K562 (cell line): ENCODE measurements around the gene ABCC11. TPM values are rescaled to one million over a fixed set of nuclear protein-coding genes. Genes with fewer than 3 reads are reported as not detected.

ENCODE experiments used
- ATAC-seq: fragments of 200-7000 bp; cut with Tn5 transposase; 3 replicates; pipeline ENCODE4 v1.9.1; 2020; ENCODE audit warnings: moderate library complexity
- BruUV-seq: library from RNA; stranded (reverse); fragments of 400-500 nt; replicated peaks from 2 replicates; lab custom pipeline; 2021; lab: Mats Ljungman, UMichigan
- CTCF ChIA-PET: fragments of 300-600 bp; formaldehyde crosslinking; extraction: SDS; loops from one replicate; lab custom pipeline; 2021; ENCODE audit warnings: low intra/inter-chr PET ratio; lab: Yijun Ruan, JAX
- POLR2A ChIA-PET: fragments of 300-600, 350-650 bp; sonication (Branson Sonifier 250); formaldehyde crosslinking; extraction: SDS; loops from one replicate; lab custom pipeline; 2021; ENCODE audit warnings: antibody characterized with exemption, inconsistent platforms; lab: Yijun Ruan, JAX
- DNase-seq, 4 experiments: peaks; one replicate each; pipeline versions ENCODE4 v3.0.0 to v3.0.0-alpha.2; 2011 to 2018; ENCODE audit warnings: low spot score in 3 of 4, mixed read lengths in 3 of 4; ENCODE audit errors: extremely low read depth in 1 of 4
- FAIRE-seq: peaks from 2 replicates; lab custom pipeline; 2011; peaks lifted over from hg19 to GRCh38; lab: Jason Lieb, UNC
- H2AFZ ChIP-seq: 2 replicates; pipeline ENCODE4 v1.6.0; 2011; ENCODE audit warnings: low read depth, low read length, control low read depth, inconsistent platforms
- H3K27ac ChIP-seq: fragments of 200-600 bp; 3 replicates; pipeline ENCODE4 v1.8.0; 2011; ENCODE audit warnings: low read depth, mild to moderate bottlenecking, control low read depth, inconsistent platforms, low read length, moderate library complexity, mixed read lengths; ENCODE audit errors: extremely low read depth
- H3K27me3 ChIP-seq, 2 experiments: fragments of 300-600 bp in 1 of 2; 2 replicates in 1 of 2; 3 replicates in 1 of 2; pipeline versions ENCODE4 v1.6.0 to v1.8.0; 2011; ENCODE audit warnings: inconsistent platforms in 2 of 2, low read length in 2 of 2, mild to moderate bottlenecking in 1 of 2, mixed read lengths in 1 of 2, moderate library complexity in 1 of 2; ENCODE audit not compliant: control insufficient read depth in 2 of 2, insufficient read depth in 2 of 2
- H3K36me3 ChIP-seq: fragments of 300-600 bp; 3 replicates; pipeline ENCODE4 v1.8.0; 2011; ENCODE audit warnings: mild to moderate bottlenecking, low read length, inconsistent platforms; ENCODE audit not compliant: control insufficient read depth, insufficient read depth
- H3K4me1 ChIP-seq, 2 experiments: fragments of 200-600 bp in 1 of 2; replicated peaks in 1 of 2; 2 replicates in 1 of 2; 3 replicates in 1 of 2; pipeline versions ENCODE4 v1.5.1 to v1.8.0; 2011; ENCODE audit warnings: inconsistent platforms in 2 of 2, low read length in 2 of 2, mild to moderate bottlenecking in 1 of 2, mixed read lengths in 1 of 2, moderate library complexity in 1 of 2; ENCODE audit not compliant: control insufficient read depth in 2 of 2, insufficient read depth in 2 of 2
- H3K4me2 ChIP-seq: 2 replicates; pipeline ENCODE4 v1.6.1; 2011; ENCODE audit warnings: low read length, control low read depth, inconsistent platforms, mixed read lengths; ENCODE audit not compliant: insufficient read depth
- H3K4me3 ChIP-seq: fragments of 200-600 bp; sonication (generic), shearing (Covaris generic); 2 replicates; pipeline ENCODE4 v1.5.1; 2016; ENCODE audit warnings: control low read depth, inconsistent platforms
- H3K79me2 ChIP-seq: fragments of 200-600 bp; 3 replicates; pipeline ENCODE4 v1.8.0; 2011; ENCODE audit warnings: low read length, inconsistent platforms; ENCODE audit not compliant: control insufficient read depth, insufficient read depth
- H3K9ac ChIP-seq, 2 experiments: 2 replicates each; pipeline versions ENCODE4 v1.6.0 to v1.6.1; 2011; ENCODE audit warnings: low read depth in 2 of 2, low read length in 2 of 2, control low read depth in 1 of 2, inconsistent platforms in 1 of 2, mild to moderate bottlenecking in 1 of 2, mixed read lengths in 1 of 2; ENCODE audit not compliant: insufficient read depth in 1 of 2
- H3K9me1 ChIP-seq: one replicate; pipeline ENCODE4 v1.6.0; 2011; ENCODE audit warnings: inconsistent platforms, mild to moderate bottlenecking, low read length, moderate library complexity; ENCODE audit not compliant: control insufficient read depth, insufficient read depth
- H3K9me3 ChIP-seq: replicated peaks from 2 replicates; pipeline ENCODE4 v1.5.1; 2011; ENCODE audit warnings: low read depth, low read length, inconsistent platforms; ENCODE audit not compliant: control insufficient read depth, insufficient read depth
- H4K20me1 ChIP-seq: replicated peaks from 2 replicates; pipeline ENCODE4 v1.6.1; 2011; ENCODE audit warnings: low read length, inconsistent platforms, mixed read lengths; ENCODE audit not compliant: control insufficient read depth, insufficient read depth
- ESRRB ChIP-seq: fragments of 250-450 bp; sonication (Bioruptor Pico); IDR thresholded peaks from 2 replicates; pipeline ENCODE4 v1.5.0; 2020; ENCODE audit warnings: mild to moderate bottlenecking, moderate library complexity, borderline replicate concordance
- FUS ChIP-seq: fragments of 200-400 bp; formaldehyde crosslinking; optimal IDR thresholded peaks from 2 replicates; pipeline ENCODE3; 2017; ENCODE audit warnings: low read depth, low read length
- JUNB ChIP-seq: fragments of 450-650 bp; formaldehyde crosslinking; conservative IDR thresholded peaks from 2 replicates; pipeline ENCODE4 v1.4.0; 2020; ENCODE audit warnings: mild to moderate bottlenecking
- L3MBTL2 ChIP-seq: fragments of 450-650 bp; IDR thresholded peaks from 2 replicates; pipeline ENCODE4 v1.6.1; 2016; ENCODE audit warnings: mild to moderate bottlenecking, moderate library complexity
- NFXL1 ChIP-seq: fragments of 450-650 bp; formaldehyde crosslinking; IDR thresholded peaks from 2 replicates; pipeline ENCODE4 v1.4.0; 2021; ENCODE audit warnings: mild to moderate bottlenecking
- STAG1 ChIP-seq: sonication (generic); formaldehyde crosslinking; IDR thresholded peaks from 2 replicates; pipeline ENCODE4 v1.5.0; 2020; ENCODE audit warnings: missing genetic modification reagents, borderline replicate concordance
- ZNF217 ChIP-seq: sonication (generic); formaldehyde crosslinking; IDR thresholded peaks from 2 replicates; pipeline ENCODE4 v1.8.0; 2022; ENCODE audit warnings: mild to moderate bottlenecking, missing genetic modification reagents
- ZNF282 ChIP-seq: sonication (generic); formaldehyde crosslinking; IDR thresholded peaks from 2 replicates; pipeline ENCODE4 v1.8.1; 2023; ENCODE audit warnings: missing genetic modification reagents
- ZNF41 ChIP-seq: fragments of 250-450 bp; sonication (Bioruptor Pico); conservative IDR thresholded peaks from 2 replicates; pipeline ENCODE4 v1.4.0; 2020; ENCODE audit warnings: mild to moderate bottlenecking
- ZNF644 ChIP-seq: fragments of 200-800 bp; sonication (Bioruptor generic); IDR thresholded peaks from 2 replicates; pipeline ENCODE4 v1.6.1; 2016; ENCODE audit warnings: low read depth, missing genetic modification characterization, missing compliant biosample characterization
- WGBS: fragments of 100-300 bp; shearing (Covaris generic); methylation state at CpG from one replicate; pipeline ENCODE4 v1.1.6; 2016; ENCODE audit warnings: low coverage, mixed read lengths; ENCODE audit not compliant: insufficient coverage; ENCODE audit errors: missing lambda C conversion rate; 5-methylcytosine and 5-hydroxymethylcytosine counted together
- in situ Hi-C: fragments of 300-500 bp; cut with MboI; formaldehyde crosslinking; loops from 4 replicates; pipeline ENCODE4 v1.15.0; 2018; ENCODE audit warnings: inconsistent platforms, mixed read lengths
- intact Hi-C: fragments of 100-400 bp; cut with micrococcal nuclease; formaldehyde crosslinking; loops from 2 replicates; pipeline ENCODE4 v1.14.2; 2022
- polyA plus RNA-seq, 8 experiments: library from polyadenylated mRNA; depleted of rRNA in 4 of 8; stranded (reverse) in 5 of 8; unstranded in 3 of 8; fragments of >200 nt; fragmentation: Nextera tagmentation in 2 of 8; fragmentation: Illumina TruSeq in 1 of 8; extraction: Ambion mirVana in 2 of 8; extraction: Trizol in 1 of 8; gene quantifications; 2 replicates each; pipeline versions ENCODE4 v1.2.1 to v1.2.3, GENCODE V29; 2011 to 2014; ENCODE audit warnings: inconsistent platforms in 1 of 8, missing spikeins in 1 of 8
- total RNA-seq, 7 experiments: library from RNA; depleted of rRNA in 6 of 7; stranded (reverse); fragments of >200 nt in 6 of 7; fragmentation: Illumina TruSeq in 2 of 7; extraction: Trizol in 2 of 7; gene quantifications; 2 replicates each; pipeline versions ENCODE4 v1.2.1 to v1.2.3, GENCODE V29; 2011 to 2021; ENCODE audit warnings: low replicate concordance in 1 of 7
- TF ChIP-seq, protein P1 (sequence below), 3 experiments: IDR thresholded peaks in 2 of 3; conservative IDR thresholded peaks in 1 of 3; 2 replicates each; pipeline ENCODE4 v1.5.1; 2011 to 2012; ENCODE audit warnings: low read length in 3 of 3, mild to moderate bottlenecking in 3 of 3, control low read depth in 2 of 3, improper control_type of control experiment in 1 of 3, inconsistent platforms in 1 of 3, low read depth in 1 of 3, mixed read lengths in 1 of 3, moderate library complexity in 1 of 3; ENCODE audit not compliant: insufficient read depth in 2 of 3
- TF ChIP-seq, protein P2 (sequence below), 2 experiments: fragments of 450-650 bp in 1 of 2; sonication (generic) in 1 of 2; formaldehyde crosslinking in 1 of 2; IDR thresholded peaks in 1 of 2; conservative IDR thresholded peaks in 1 of 2; 2 replicates each; pipeline versions ENCODE4 v1.6.1 to v1.8.1; 2016 to 2023; ENCODE audit warnings: mild to moderate bottlenecking in 2 of 2, moderate library complexity in 2 of 2, inconsistent platforms in 1 of 2, missing genetic modification reagents in 1 of 2
- TF ChIP-seq, protein P3 (sequence below): fragments of 250-450 bp; sonication (Bioruptor Pico); IDR thresholded peaks from 2 replicates; pipeline ENCODE4 v1.5.0; 2022; ENCODE audit warnings: mild to moderate bottlenecking

Gene ABCC11
- total and polyA plus RNA-seq, 9 of the 15 experiments (the other 6 are each of a cell fraction or from before 2014, with no cell fraction given), result 0.04 to 0.14 (median 0.04) TPM; not detected in 6

DNA sequence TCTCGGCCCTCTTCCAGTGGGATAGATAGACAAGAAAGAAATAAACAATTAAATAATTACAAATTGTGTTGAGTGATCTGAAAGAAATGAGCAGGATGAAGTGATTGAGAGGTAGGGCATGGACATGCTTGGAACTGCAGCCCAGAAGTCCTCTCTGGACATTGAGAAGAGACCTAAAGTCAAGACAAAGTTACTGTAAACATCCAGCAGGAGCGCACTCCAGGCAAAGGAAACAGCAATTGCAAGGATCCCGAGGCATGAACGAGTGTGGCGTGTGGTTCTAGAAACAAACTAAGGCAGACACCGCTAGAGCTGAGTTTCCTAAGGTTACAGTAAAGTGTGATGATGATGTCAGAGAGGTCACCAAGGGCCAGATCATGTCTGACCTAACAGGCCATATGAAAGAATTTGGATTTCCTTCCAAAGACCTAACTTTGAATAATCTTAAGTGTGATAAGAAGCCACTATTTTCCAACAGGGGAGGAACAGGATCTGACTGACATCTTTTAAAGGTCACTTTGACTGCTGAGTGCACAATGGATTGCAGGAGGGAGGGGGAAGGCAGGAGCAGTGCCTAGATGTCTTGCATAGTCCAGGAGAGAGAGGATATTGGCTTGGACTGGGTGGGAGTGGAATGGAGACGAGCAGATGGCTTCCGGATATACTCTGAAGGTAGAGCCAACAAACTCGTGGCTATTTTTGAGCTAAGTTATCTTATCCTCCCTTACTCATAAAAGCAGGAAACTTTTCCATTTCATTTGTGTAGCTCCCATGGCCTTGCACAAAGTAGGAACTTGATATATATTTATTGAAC, 110.6 kb downstream of the ABCC11 start:
- intact Hi-C loops (no loop called here), in situ Hi-C loops (no loop called here)
- no peaks in the 10 kb centered on the region for H3K9me3 ChIP-seq
- H3K27ac ChIP-seq, result no peak overlapping the region
- ATAC-seq (peak; percentile 67), FAIRE-seq (no peak), DNase-seq (peak in 2 of 4 experiments; percentile 3 to 14)
- no peak overlapping the region for H3K4me3 ChIP-seq
- 2% methylated on average over 9 of the region's 9 CpGs for WGBS
- no peaks in the 10 kb centered on the region for H3K9me1 ChIP-seq
- H3K4me1 ChIP-seq, result no peaks in the 10 kb centered on the region
- no TSS peak for BruUV-seq
- H2AFZ ChIP-seq, result no peak overlapping the region
- no peak overlapping the region for H3K9ac ChIP-seq
- no peak overlapping the region for H3K4me2 ChIP-seq
- ChIA-PET CTCF (no interaction called here), POLR2A (interaction anchor here (0.6 kb wide), 1 partner anchor 435 kb away, joined by 3 read pairs; no protein-coding TSS in a partner anchor)
- H3K36me3 ChIP-seq, result no peaks in the 10 kb centered on the region
- H3K27me3 ChIP-seq, result peaks cover 0 to 51% of the 10 kb centered on the region in 2 experiments; a peak in 3 of 5 replicates
- no peaks in the 10 kb centered on the region; the same call in 1 of the 2 replicates for H4K20me1 ChIP-seq
- no peaks in the 10 kb centered on the region for H3K79me2 ChIP-seq
- TF ChIP-seq ZNF644 (tag) (no peak), ESRRB (CRISPR knock-in tag) (no peak), FUS (no peak), ZNF41 (CRISPR knock-in tag) (no peak), JUNB (CRISPR knock-in tag) (no peak), L3MBTL2 (no peak), ZNF282 (CRISPR knock-in tag) (no peak), NFXL1 (CRISPR knock-in tag) (no peak), ZNF217 (CRISPR knock-in tag) (no peak), STAG1 (CRISPR knock-in tag) (no peak)
- TF ChIP-seq, protein P1, sequence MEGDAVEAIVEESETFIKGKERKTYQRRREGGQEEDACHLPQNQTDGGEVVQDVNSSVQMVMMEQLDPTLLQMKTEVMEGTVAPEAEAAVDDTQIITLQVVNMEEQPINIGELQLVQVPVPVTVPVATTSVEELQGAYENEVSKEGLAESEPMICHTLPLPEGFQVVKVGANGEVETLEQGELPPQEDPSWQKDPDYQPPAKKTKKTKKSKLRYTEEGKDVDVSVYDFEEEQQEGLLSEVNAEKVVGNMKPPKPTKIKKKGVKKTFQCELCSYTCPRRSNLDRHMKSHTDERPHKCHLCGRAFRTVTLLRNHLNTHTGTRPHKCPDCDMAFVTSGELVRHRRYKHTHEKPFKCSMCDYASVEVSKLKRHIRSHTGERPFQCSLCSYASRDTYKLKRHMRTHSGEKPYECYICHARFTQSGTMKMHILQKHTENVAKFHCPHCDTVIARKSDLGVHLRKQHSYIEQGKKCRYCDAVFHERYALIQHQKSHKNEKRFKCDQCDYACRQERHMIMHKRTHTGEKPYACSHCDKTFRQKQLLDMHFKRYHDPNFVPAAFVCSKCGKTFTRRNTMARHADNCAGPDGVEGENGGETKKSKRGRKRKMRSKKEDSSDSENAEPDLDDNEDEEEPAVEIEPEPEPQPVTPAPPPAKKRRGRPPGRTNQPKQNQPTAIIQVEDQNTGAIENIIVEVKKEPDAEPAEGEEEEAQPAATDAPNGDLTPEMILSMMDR (IDR thresholded peaks at IDR 0.05 in 2 of 3, conservative IDR thresholded peaks at IDR 0.05 in 1 of 3; ENCODE audit: insufficient read depth in 2 of 3, low read depth in 1 of 3, low read length in 3 of 3), result 0 out of 6 replicates have a peak, but pooled peaks of 2 of the 3 experiments have one; percentile 7 to 12
- TF ChIP-seq, protein P2, sequence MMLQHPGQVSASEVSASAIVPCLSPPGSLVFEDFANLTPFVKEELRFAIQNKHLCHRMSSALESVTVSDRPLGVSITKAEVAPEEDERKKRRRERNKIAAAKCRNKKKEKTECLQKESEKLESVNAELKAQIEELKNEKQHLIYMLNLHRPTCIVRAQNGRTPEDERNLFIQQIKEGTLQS (IDR thresholded peaks at IDR 0.05), result 0 out of 2 replicates have a peak, but pooled peaks have one; percentile 22
- TF ChIP-seq, protein P2 (CRISPR knock-in tag; conservative IDR thresholded peaks at IDR 0.05), result no peak
- TF ChIP-seq, protein P3, sequence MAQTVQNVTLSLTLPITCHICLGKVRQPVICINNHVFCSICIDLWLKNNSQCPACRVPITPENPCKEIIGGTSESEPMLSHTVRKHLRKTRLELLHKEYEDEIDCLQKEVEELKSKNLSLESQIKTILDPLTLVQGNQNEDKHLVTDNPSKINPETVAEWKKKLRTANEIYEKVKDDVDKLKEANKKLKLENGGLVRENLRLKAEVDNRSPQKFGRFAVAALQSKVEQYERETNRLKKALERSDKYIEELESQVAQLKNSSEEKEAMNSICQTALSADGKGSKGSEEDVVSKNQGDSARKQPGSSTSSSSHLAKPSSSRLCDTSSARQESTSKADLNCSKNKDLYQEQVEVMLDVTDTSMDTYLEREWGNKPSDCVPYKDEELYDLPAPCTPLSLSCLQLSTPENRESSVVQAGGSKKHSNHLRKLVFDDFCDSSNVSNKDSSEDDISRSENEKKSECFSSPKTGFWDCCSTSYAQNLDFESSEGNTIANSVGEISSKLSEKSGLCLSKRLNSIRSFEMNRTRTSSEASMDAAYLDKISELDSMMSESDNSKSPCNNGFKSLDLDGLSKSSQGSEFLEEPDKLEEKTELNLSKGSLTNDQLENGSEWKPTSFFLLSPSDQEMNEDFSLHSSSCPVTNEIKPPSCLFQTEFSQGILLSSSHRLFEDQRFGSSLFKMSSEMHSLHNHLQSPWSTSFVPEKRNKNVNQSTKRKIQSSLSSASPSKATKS, result no peak
